Calu3 (cell line): Measurements from ENCODE around the gene BFAR. TPM values are rescaled to one million over a fixed set of nuclear protein-coding genes. Genes with fewer than 3 reads are reported as not detected.

ENCODE experiments used
- BruUV-seq: library from RNA; stranded (reverse); fragments of 400-500 nt; replicated peaks from 2 replicates; lab custom pipeline; 2021; lab: Mats Ljungman, UMichigan
- CTCF ChIA-PET: fragments of 300-600 bp; sonication (Branson Sonifier 250); formaldehyde crosslinking; loops from one replicate; lab custom pipeline; 2022; ENCODE audit warnings: antibody characterized with exemption; lab: Charles Lee
- DNase-seq: peaks from one replicate; pipeline ENCODE4 v3.0.0; 2022
- H3K27ac Mint-ChIP-seq: one replicate; pipeline ENCODE4 v1.8.0; 2022; ENCODE audit warnings: mixed read lengths; ENCODE audit not compliant: unreplicated experiment
- H3K27me3 Mint-ChIP-seq: one replicate; pipeline ENCODE4 v1.8.0; 2022; ENCODE audit warnings: mixed read lengths; ENCODE audit not compliant: unreplicated experiment
- H3K36me3 Mint-ChIP-seq: one replicate; pipeline ENCODE4 v1.8.0; 2022; ENCODE audit warnings: mild to moderate bottlenecking, moderate library complexity, mixed read lengths; ENCODE audit not compliant: insufficient read depth, unreplicated experiment
- H3K4me1 Mint-ChIP-seq: one replicate; pipeline ENCODE4 v1.8.0; 2022; ENCODE audit warnings: mild to moderate bottlenecking, low read depth, mixed read lengths; ENCODE audit not compliant: unreplicated experiment
- H3K4me3 Mint-ChIP-seq: one replicate; pipeline ENCODE4 v1.8.0; 2022; ENCODE audit warnings: mild to moderate bottlenecking, low read depth, moderate library complexity, mixed read lengths; ENCODE audit not compliant: unreplicated experiment
- H3K9me3 Mint-ChIP-seq: one replicate; pipeline ENCODE4 v1.8.0; 2022; ENCODE audit warnings: low read depth, mixed read lengths; ENCODE audit not compliant: unreplicated experiment
- CTCF ChIP-seq: fragments of 200-600 bp; IDR thresholded peaks from one replicate; pipeline ENCODE4 v1.8.0; 2022; ENCODE audit warnings: antibody characterized with exemption; ENCODE audit not compliant: unreplicated experiment
- intact Hi-C: fragments of 100-400 bp; cut with micrococcal nuclease; formaldehyde crosslinking; loops from one replicate; pipeline ENCODE4 v1.10.0; 2022; ENCODE audit not compliant: unreplicated experiment
- total RNA-seq: library from RNA; stranded (reverse); gene quantifications from 2 replicates; pipeline ENCODE4 v1.2.3, GENCODE V29; 2022

The BFAR gene
- total RNA-seq, 1 experiment from 2014 or later: 83.8 TPM

GRCh38 chr16:14658063-14658462 lies 25.3 kb downstream of the BFAR start:
- Mint-ChIP-seq H3K4me3 (no peak overlapping the region), H3K27ac (no peak overlapping the region)

GRCh38 chr16:14667347-14668266 lies 34.9 kb downstream of the BFAR start:
- TF ChIP-seq CTCF: no peak
- no TSS peak for BruUV-seq
- no peak for DNase-seq
- Mint-ChIP-seq H3K4me3 (no peak overlapping the region), H3K9me3 (no peaks in the 10 kb centered on the region), H3K27ac (no peak overlapping the region), H3K27me3 (no peaks in the 10 kb centered on the region), H3K36me3 (peaks cover 81% of the 10 kb centered on the region), H3K4me1 (peaks cover 8% of the 10 kb centered on the region)
- intact Hi-C loops: no loop called here
- CTCF ChIA-PET: no interaction called here

More at GRCh38 chr16:14658063-14658462, 25.3 kb downstream of the BFAR start:
- no peak for TF ChIP-seq CTCF
- H3K9me3 Mint-ChIP-seq: no peaks in the 10 kb centered on the region
- BruUV-seq: no TSS peak
- peaks cover 79% of the 10 kb centered on the region for H3K36me3 Mint-ChIP-seq
- H3K4me1 Mint-ChIP-seq: peaks cover 15% of the 10 kb centered on the region
- DNase-seq: no peak
- no peaks in the 10 kb centered on the region for H3K27me3 Mint-ChIP-seq
- intact Hi-C loops: no loop called here
- CTCF ChIA-PET: interaction anchor here (1.0 kb wide), 1 partner anchor 109 kb away, joined by 3 read pairs; no protein-coding TSS in a partner anchor

- no peak for DNase-seq
- Mint-ChIP-seq H3K36me3 (peaks cover 81% of the 10 kb centered on the region), H3K27me3 (no peaks in the 10 kb centered on the region), H3K4me3 (no peak overlapping the region), H3K9me3 (no peaks in the 10 kb centered on the region), H3K27ac (no peak overlapping the region), H3K4me1 (peaks cover 11% of the 10 kb centered on the region)
- TF ChIP-seq CTCF: no peak
- TSS peak; percentile 26 for BruUV-seq
- intact Hi-C loops: no loop called here
- CTCF ChIA-PET: no interaction called here
Measured at GRCh38 chr16:14668556-14669223, 35.9 kb downstream of the BFAR start.

GRCh38 chr16:14669776-14670175 lies 37.0 kb downstream of the BFAR start:
- Mint-ChIP-seq H3K4me3 (no peak overlapping the region), H3K27me3 (no peaks in the 10 kb centered on the region), H3K4me1 (peaks cover 11% of the 10 kb centered on the region), H3K27ac (no peak overlapping the region), H3K36me3 (peaks cover 74% of the 10 kb centered on the region), H3K9me3 (no peaks in the 10 kb centered on the region)
- DNase-seq: peak; percentile 49
- intact Hi-C loops: no loop called here
- no TSS peak for BruUV-seq
- peak; percentile 40 for TF ChIP-seq CTCF
- CTCF ChIA-PET: no interaction called here
